Mesenchymal stem cell (in vitro differentiated cells and primary cell): Measurements from ENCODE around the gene GNA12.

Experiments used
- DNase-seq: peaks from one replicate; pipeline ENCODE4 v3.0.0-alpha.2; 2013
- H2AFZ ChIP-seq: one replicate; pipeline ENCODE4 v1.6.1; 2013; ENCODE audit warnings: low read depth, mild to moderate bottlenecking, control low read depth, inconsistent platforms, low read length, moderate library complexity
- H2AK5ac ChIP-seq: 2 replicates; pipeline ENCODE4 v1.6.1; 2013; ENCODE audit warnings: low read length, moderate library complexity, mild to moderate bottlenecking, inconsistent platforms; ENCODE audit not compliant: severe bottlenecking
- H2BK120ac ChIP-seq: one replicate; pipeline ENCODE4 v1.6.1; 2013; ENCODE audit warnings: low read depth, mild to moderate bottlenecking, inconsistent platforms, low read length, moderate library complexity
- H2BK12ac ChIP-seq, 2 experiments: one replicate each; pipeline ENCODE4 v1.6.1; 2013; ENCODE audit warnings: inconsistent platforms in 2 of 2, low read length in 2 of 2, mild to moderate bottlenecking in 2 of 2, moderate library complexity in 2 of 2, control low read depth in 1 of 2
- H2BK15ac ChIP-seq: one replicate; pipeline ENCODE4 v1.6.1; 2013; ENCODE audit warnings: mild to moderate bottlenecking, low read depth, inconsistent platforms; ENCODE audit not compliant: poor library complexity, severe bottlenecking
- H2BK5ac ChIP-seq: 2 replicates; pipeline ENCODE4 v1.6.1; 2013; ENCODE audit warnings: low read depth, mild to moderate bottlenecking, low read length, control low read depth, inconsistent platforms; ENCODE audit not compliant: poor library complexity, severe bottlenecking
- H3K14ac ChIP-seq, 2 experiments: one replicate each; pipeline ENCODE4 v1.6.1; 2013; ENCODE audit warnings: inconsistent platforms in 2 of 2, low read length in 2 of 2, control low read depth in 1 of 2, mild to moderate bottlenecking in 1 of 2, moderate library complexity in 1 of 2
- H3K18ac ChIP-seq, 2 experiments: one replicate each; pipeline ENCODE4 v1.6.1; 2013; ENCODE audit warnings: inconsistent platforms in 2 of 2, low read length in 2 of 2, control low read depth in 1 of 2, low read depth in 1 of 2, mild to moderate bottlenecking in 1 of 2
- H3K23ac ChIP-seq, 2 experiments: one replicate each; pipeline ENCODE4 v1.6.1; 2013; ENCODE audit warnings: inconsistent platforms in 2 of 2, low read length in 2 of 2, mild to moderate bottlenecking in 2 of 2, moderate library complexity in 2 of 2, control low read depth in 1 of 2
- H3K27ac ChIP-seq: 2 replicates; pipeline ENCODE4 v1.5.1; 2013; ENCODE audit warnings: mild to moderate bottlenecking, moderate library complexity, low read length, control low read depth, inconsistent platforms; ENCODE audit not compliant: poor library complexity, severe bottlenecking
- H3K27me3 ChIP-seq, 2 experiments: 2 replicates each; pipeline versions ENCODE4 v1.6.1 to v1.7.0; 2013; ENCODE audit warnings: low read length in 2 of 2, mild to moderate bottlenecking in 2 of 2, moderate library complexity in 2 of 2, control low read depth in 1 of 2, inconsistent platforms in 1 of 2; ENCODE audit not compliant: control insufficient read depth in 1 of 2, insufficient read depth in 1 of 2
- H3K36me3 ChIP-seq, 2 experiments: 2 replicates each; pipeline versions ENCODE4 v1.6.1 to v1.7.0; 2013; ENCODE audit warnings: low read length in 2 of 2, control low read depth in 1 of 2, inconsistent platforms in 1 of 2, low read depth in 1 of 2, mild to moderate bottlenecking in 1 of 2; ENCODE audit not compliant: insufficient read depth in 2 of 2, control insufficient read depth in 1 of 2
- H3K4ac ChIP-seq, 2 experiments: one replicate each; pipeline ENCODE4 v1.6.1; 2013; ENCODE audit warnings: inconsistent platforms in 2 of 2, low read length in 2 of 2, mild to moderate bottlenecking in 2 of 2, moderate library complexity in 2 of 2, control low read depth in 1 of 2, low read depth in 1 of 2
- H3K4me1 ChIP-seq: 2 replicates; pipeline ENCODE4 v1.6.1; 2013; ENCODE audit warnings: low read depth, low read length, control low read depth; ENCODE audit not compliant: control insufficient read depth, insufficient read depth
- H3K4me2 ChIP-seq: 2 replicates; pipeline ENCODE4 v1.6.1; 2013; ENCODE audit warnings: low read length, mild to moderate bottlenecking, inconsistent platforms; ENCODE audit not compliant: poor library complexity, severe bottlenecking
- H3K4me3 ChIP-seq, 2 experiments: 2 replicates each; pipeline versions ENCODE4 v1.5.1 to v1.7.0; 2013; ENCODE audit warnings: low read length in 2 of 2, mild to moderate bottlenecking in 2 of 2, control low read depth in 1 of 2, low read depth in 1 of 2; ENCODE audit not compliant: insufficient read depth in 1 of 2
- H3K79me1 ChIP-seq: replicated peaks from 2 replicates; pipeline ENCODE4 v1.6.1; 2013; ENCODE audit warnings: mild to moderate bottlenecking, control low read depth, low read length, inconsistent platforms; ENCODE audit not compliant: poor library complexity, severe bottlenecking
- H3K9ac ChIP-seq: 2 replicates; pipeline ENCODE4 v1.7.0; 2013; ENCODE audit warnings: mild to moderate bottlenecking, low read length, moderate library complexity
- H3K9me3 ChIP-seq: 2 replicates; pipeline ENCODE4 v1.7.0; 2013; ENCODE audit warnings: mild to moderate bottlenecking, low read length; ENCODE audit not compliant: control insufficient read depth
- H4K8ac ChIP-seq: one replicate; pipeline ENCODE4 v1.6.1; 2013; ENCODE audit warnings: inconsistent platforms, mild to moderate bottlenecking, low read length, moderate library complexity
- H4K91ac ChIP-seq: one replicate; pipeline ENCODE4 v1.6.1; 2013; ENCODE audit warnings: mild to moderate bottlenecking, low read length, inconsistent platforms
- WGBS: methylation state at CpG from one replicate; pipeline ENCODE4 v1.1.7; 2013; ENCODE audit warnings: mixed read lengths; 5-methylcytosine and 5-hydroxymethylcytosine counted together

GNA12 gene

GRCh38 chr7:2833083-2833910 is 10.8 kb downstream of the GNA12 start:
- H3K4me1 ChIP-seq: peaks cover 5% of the 10 kb centered on the region
- H3K14ac ChIP-seq: no peak overlapping the region
- no peak overlapping the region for H3K18ac ChIP-seq
- H3K36me3 ChIP-seq: peaks cover 24 to 25% of the 10 kb centered on the region in 2 experiments
- H2AFZ ChIP-seq: no peak overlapping the region
- peaks cover 17% of the 10 kb centered on the region for H3K79me1 ChIP-seq
- H2BK12ac ChIP-seq: no peak overlapping the region
- no peak overlapping the region for H3K9ac ChIP-seq
- H3K23ac ChIP-seq: no peak overlapping the region
- no peak overlapping the region for H3K4me2 ChIP-seq
- H3K4ac ChIP-seq: no peak overlapping the region
- no peak overlapping the region for H2BK120ac ChIP-seq
- H3K27ac ChIP-seq: no peak overlapping the region
- no peaks in the 10 kb centered on the region for H3K27me3 ChIP-seq
- 94% methylated on average over 19 of the region's 19 CpGs for WGBS
- H4K8ac ChIP-seq: no peak overlapping the region
- no peak overlapping the region for H4K91ac ChIP-seq
- H2BK15ac ChIP-seq: no peak overlapping the region
- DNase-seq: no peak
- no peak overlapping the region for H2AK5ac ChIP-seq
- no peaks in the 10 kb centered on the region for H3K9me3 ChIP-seq
- no peak overlapping the region for H2BK5ac ChIP-seq
- no peak overlapping the region for H3K4me3 ChIP-seq

DNA sequence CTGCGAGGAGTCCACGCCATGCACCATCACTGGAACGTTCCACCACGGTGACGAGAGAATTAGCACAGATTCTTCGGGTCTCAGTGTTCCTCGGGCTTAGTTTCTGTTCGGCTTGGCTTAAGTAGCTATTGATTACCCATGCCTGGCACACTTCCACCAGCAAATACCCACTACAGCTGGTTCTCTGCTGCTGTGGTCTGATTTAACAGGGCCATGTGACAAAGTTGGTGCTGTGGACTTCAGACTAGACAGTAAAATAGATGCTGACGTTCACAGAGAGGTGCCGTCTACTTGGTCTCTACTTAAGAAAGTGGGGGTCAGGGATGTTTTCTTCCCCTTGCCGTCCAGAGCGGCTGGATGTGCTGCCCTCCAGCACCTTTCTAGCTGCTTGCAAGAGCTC is 11.6 kb downstream of the GNA12 start:
- Histone ChIP-seq H3K4me1 (peaks cover 5% of the 10 kb centered on the region), H3K79me1 (peaks cover 18% of the 10 kb centered on the region), H3K18ac (peak overlapping the region in 1 of 2 experiments; percentile 34), H3K4me2 (no peak overlapping the region), H4K91ac (no peak overlapping the region), H3K36me3 (peaks cover 24 to 27% of the 10 kb centered on the region in 2 experiments), H3K4me3 (no peak overlapping the region), H2BK15ac (no peak overlapping the region), H3K27me3 (no peaks in the 10 kb centered on the region), H4K8ac (no peak overlapping the region), H3K9ac (no peak overlapping the region), H2BK12ac (no peak overlapping the region), H3K14ac (no peak overlapping the region), H2AFZ (no peak overlapping the region), H2BK120ac (no peak overlapping the region), H3K27ac (no peak overlapping the region), H2AK5ac (no peak overlapping the region), H2BK5ac (no peak overlapping the region), H3K9me3 (no peaks in the 10 kb centered on the region), H3K23ac (no peak overlapping the region), H3K4ac (no peak overlapping the region)
- DNase-seq: no peak
- 97% methylated on average over 10 of the region's 12 CpGs for WGBS

- no peak overlapping the region for H3K14ac ChIP-seq
- DNase-seq: no peak
- H3K4me3 ChIP-seq: no peak overlapping the region
- H3K9ac ChIP-seq: no peak overlapping the region
- no peak overlapping the region for H4K91ac ChIP-seq
- no peak overlapping the region for H4K8ac ChIP-seq
- H3K4me1 ChIP-seq: peaks cover 4% of the 10 kb centered on the region
- H2AK5ac ChIP-seq: no peak overlapping the region
- H3K4ac ChIP-seq: no peak overlapping the region
- no peak overlapping the region for H3K4me2 ChIP-seq
- H3K27ac ChIP-seq: no peak overlapping the region
- no peak overlapping the region for H2AFZ ChIP-seq
- H2BK12ac ChIP-seq: peak overlapping the region in 1 of 2 experiments; percentile 4
- no peak overlapping the region for H3K23ac ChIP-seq
- no peak overlapping the region for H3K18ac ChIP-seq
- WGBS: 78% methylated on average over 8 of the region's 8 CpGs
- no peaks in the 10 kb centered on the region for H3K9me3 ChIP-seq
- no peak overlapping the region for H2BK120ac ChIP-seq
- no peak overlapping the region for H2BK5ac ChIP-seq
- no peak overlapping the region for H2BK15ac ChIP-seq
- peaks cover 20% of the 10 kb centered on the region for H3K79me1 ChIP-seq
- H3K27me3 ChIP-seq: no peaks in the 10 kb centered on the region
- H3K36me3 ChIP-seq: peaks cover 21 to 27% of the 10 kb centered on the region in 2 experiments
These were observed 13.3 kb downstream of the GNA12 start for GRCh38 chr7:2830609-2831376.

DNA sequence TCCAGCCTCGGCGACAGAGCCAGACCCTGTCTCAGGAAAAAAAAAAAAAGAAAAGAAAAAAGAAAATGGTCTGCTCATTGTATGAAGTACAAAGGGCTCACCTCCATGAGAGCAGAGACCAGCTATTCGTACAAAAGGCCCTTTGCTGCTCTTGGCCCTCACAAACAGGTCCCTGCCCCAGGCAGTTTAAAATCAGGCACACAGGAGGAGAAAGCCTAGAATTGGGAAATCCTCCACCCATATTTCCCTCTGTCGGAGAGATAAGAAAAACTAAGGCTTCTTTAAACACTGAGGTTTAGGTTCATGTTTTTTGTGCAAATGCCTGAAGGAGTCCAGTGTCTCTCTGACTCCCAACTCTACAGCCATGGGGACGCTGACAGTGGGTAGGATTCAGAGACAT is 15.1 kb downstream of the GNA12 start:
- H3K4me2 ChIP-seq: no peak overlapping the region
- peaks cover 19% of the 10 kb centered on the region for H3K79me1 ChIP-seq
- no peaks in the 10 kb centered on the region for H3K27me3 ChIP-seq
- H3K9ac ChIP-seq: no peak overlapping the region
- H3K4ac ChIP-seq: no peak overlapping the region
- no peak overlapping the region for H4K91ac ChIP-seq
- H2BK12ac ChIP-seq: no peak overlapping the region
- no peak overlapping the region for H3K27ac ChIP-seq
- H3K4me1 ChIP-seq: peaks cover 17% of the 10 kb centered on the region
- H3K23ac ChIP-seq: no peak overlapping the region
- H2BK5ac ChIP-seq: no peak overlapping the region
- H4K8ac ChIP-seq: no peak overlapping the region
- H3K36me3 ChIP-seq: peaks cover 5 to 17% of the 10 kb centered on the region in 2 experiments
- H3K18ac ChIP-seq: no peak overlapping the region
- WGBS: 96% methylated on average over 3 of the region's 5 CpGs
- no peaks in the 10 kb centered on the region for H3K9me3 ChIP-seq
- no peak overlapping the region for H3K4me3 ChIP-seq
- no peak overlapping the region for H2BK120ac ChIP-seq
- no peak overlapping the region for H2AFZ ChIP-seq
- H3K14ac ChIP-seq: no peak overlapping the region
- no peak overlapping the region for H2BK15ac ChIP-seq
- no peak for DNase-seq
- no peak overlapping the region for H2AK5ac ChIP-seq
